ENCODE results near the gene MMP1. TPM values are rescaled to one million over a fixed set of nuclear protein-coding genes. Genes with fewer than 3 reads are reported as not detected.

Gene MMP1
- total RNA-seq, 1 experiment from 2014 or later = 33.5 TPM

DNA sequence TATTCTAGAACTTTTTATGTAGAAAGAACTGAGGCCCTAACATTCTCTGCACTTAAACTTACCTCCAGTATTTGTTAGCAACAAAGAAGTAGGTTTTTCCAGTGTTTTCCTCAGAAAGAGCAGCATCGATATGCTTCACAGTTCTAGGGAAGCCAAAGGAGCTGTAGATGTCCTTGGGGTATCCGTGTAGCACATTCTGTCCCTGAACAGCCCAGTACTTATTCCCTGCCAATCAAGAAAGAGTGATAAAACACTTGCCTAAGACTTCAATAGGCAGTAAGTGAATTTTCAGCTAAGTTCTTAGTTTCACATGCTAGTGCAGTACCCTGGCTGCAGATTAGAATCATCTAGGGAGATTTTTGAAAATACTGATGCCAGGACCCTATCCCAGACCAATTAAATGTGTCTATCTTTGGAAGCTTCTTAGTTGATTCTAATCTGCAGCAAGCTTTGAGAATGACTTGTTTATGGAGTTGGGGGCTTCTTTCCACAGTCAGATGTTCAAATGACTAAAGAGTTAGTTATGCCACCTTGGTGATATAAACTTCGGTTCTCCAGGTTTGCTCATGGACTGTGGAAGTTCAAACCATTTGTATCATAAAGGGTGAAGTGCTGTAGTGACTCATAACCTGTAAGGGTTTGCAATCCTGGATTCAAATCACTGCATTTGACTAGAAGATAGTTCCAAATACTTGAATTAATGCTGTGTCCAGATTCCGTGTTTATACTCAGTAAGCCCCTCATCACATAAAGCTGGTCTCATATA, 6.5 kb downstream of the MMP1 start:
- DNase-seq = no peak
- no peak overlapping the region for H3K27ac Mint-ChIP-seq (ENCODE audit: unreplicated experiment)

DNA sequence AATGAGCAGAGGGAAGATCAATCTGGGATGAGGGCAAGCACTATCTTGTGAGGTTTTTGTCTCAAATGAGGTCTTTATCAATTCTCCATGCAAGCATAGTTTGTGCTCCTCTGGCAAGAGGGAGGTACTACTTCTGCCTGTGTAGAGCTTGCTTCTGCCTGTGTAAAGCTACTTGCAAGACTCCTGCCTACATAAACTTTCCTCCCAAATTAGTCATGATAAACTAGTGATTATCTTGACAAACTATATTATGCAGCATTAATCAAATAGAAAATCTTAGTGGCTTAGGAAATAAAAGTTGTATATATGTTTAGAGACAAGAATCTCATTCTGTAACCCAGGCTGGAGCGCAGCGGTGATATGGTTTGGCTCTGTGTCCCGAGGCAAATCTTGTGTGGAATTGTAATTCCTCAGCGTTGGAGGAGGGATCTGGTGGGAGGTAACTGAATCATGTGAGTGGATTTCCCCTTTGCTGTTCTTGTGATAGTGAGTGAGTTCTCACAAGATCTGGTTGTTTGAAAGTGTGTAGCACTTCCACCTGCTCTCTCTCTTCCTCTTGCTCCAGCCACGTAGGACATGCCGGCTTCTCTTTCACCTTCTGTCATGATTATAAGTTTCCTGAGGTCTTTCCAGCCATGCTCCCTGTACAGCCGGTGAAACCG, 9.5 kb downstream of the MMP1 start:
- no peak for DNase-seq
- peaks cover 12% of the 10 kb centered on the region for H3K27me3 Mint-ChIP-seq (ENCODE audit: unreplicated experiment)
- no peaks in the 10 kb centered on the region for H3K36me3 Mint-ChIP-seq (ENCODE audit: insufficient read depth, unreplicated experiment)
- H3K4me3 Mint-ChIP-seq (ENCODE audit: low read depth, unreplicated experiment) = no peak overlapping the region
- CTCF ChIA-PET = no interaction called here
- TF ChIP-seq, protein P1, sequence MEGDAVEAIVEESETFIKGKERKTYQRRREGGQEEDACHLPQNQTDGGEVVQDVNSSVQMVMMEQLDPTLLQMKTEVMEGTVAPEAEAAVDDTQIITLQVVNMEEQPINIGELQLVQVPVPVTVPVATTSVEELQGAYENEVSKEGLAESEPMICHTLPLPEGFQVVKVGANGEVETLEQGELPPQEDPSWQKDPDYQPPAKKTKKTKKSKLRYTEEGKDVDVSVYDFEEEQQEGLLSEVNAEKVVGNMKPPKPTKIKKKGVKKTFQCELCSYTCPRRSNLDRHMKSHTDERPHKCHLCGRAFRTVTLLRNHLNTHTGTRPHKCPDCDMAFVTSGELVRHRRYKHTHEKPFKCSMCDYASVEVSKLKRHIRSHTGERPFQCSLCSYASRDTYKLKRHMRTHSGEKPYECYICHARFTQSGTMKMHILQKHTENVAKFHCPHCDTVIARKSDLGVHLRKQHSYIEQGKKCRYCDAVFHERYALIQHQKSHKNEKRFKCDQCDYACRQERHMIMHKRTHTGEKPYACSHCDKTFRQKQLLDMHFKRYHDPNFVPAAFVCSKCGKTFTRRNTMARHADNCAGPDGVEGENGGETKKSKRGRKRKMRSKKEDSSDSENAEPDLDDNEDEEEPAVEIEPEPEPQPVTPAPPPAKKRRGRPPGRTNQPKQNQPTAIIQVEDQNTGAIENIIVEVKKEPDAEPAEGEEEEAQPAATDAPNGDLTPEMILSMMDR (IDR thresholded peaks at IDR 0.05; ENCODE audit: unreplicated experiment) = no peak
- no TSS peak for BruUV-seq (replicated peaks)
- H3K27ac Mint-ChIP-seq (ENCODE audit: unreplicated experiment) = no peak overlapping the region
- intact Hi-C loops (cut with micrococcal nuclease; ENCODE audit: unreplicated experiment) = no loop called here
- no peaks in the 10 kb centered on the region for H3K9me3 Mint-ChIP-seq (ENCODE audit: low read depth, unreplicated experiment)
- no peaks in the 10 kb centered on the region for H3K4me1 Mint-ChIP-seq (ENCODE audit: low read depth, unreplicated experiment)

More for the DNA sequence above, 6.5 kb downstream of the MMP1 start:
- Mint-ChIP-seq H3K4me1 (ENCODE audit: low read depth, unreplicated experiment) (no peaks in the 10 kb centered on the region), H3K36me3 (ENCODE audit: insufficient read depth, unreplicated experiment) (no peaks in the 10 kb centered on the region), H3K4me3 (ENCODE audit: low read depth, unreplicated experiment) (no peak overlapping the region), H3K9me3 (ENCODE audit: low read depth, unreplicated experiment) (no peaks in the 10 kb centered on the region), H3K27me3 (ENCODE audit: unreplicated experiment) (no peaks in the 10 kb centered on the region)
- no TSS peak for BruUV-seq (replicated peaks)
- CTCF ChIA-PET = no interaction called here
- TF ChIP-seq, protein P1 (IDR thresholded peaks at IDR 0.05; ENCODE audit: unreplicated experiment) = no peak
- intact Hi-C loops (cut with micrococcal nuclease; ENCODE audit: unreplicated experiment) = no loop called here

DNA sequence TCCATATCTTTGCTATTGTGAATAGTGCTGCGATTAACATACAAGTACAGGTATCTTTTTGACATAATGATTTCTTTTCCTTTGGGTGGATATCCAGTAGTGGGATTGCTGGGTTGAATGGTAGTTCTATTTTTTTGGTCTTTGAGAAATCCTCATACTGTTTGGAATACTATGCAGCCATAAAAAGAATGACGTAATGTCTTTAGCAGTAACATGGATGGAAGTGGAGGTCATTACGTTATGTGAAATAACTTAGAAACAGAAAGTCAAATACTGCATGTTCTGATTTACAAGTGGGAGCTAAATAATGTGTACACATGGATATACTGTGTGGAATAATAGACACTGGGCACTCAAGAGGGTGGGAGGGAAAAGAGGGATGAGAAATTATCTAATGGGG, 13.6 kb downstream of the MMP1 start:
- intact Hi-C loops (cut with micrococcal nuclease; ENCODE audit: unreplicated experiment) = loop anchor here (5.0 kb wide), 1 partner anchor 52 kb away; no protein-coding TSS in a partner anchor
- Mint-ChIP-seq H3K27me3 (ENCODE audit: unreplicated experiment) (peaks cover 12% of the 10 kb centered on the region), H3K4me3 (ENCODE audit: low read depth, unreplicated experiment) (no peak overlapping the region), H3K27ac (ENCODE audit: unreplicated experiment) (no peak overlapping the region), H3K9me3 (ENCODE audit: low read depth, unreplicated experiment) (no peaks in the 10 kb centered on the region), H3K4me1 (ENCODE audit: low read depth, unreplicated experiment) (peaks cover 11% of the 10 kb centered on the region), H3K36me3 (ENCODE audit: insufficient read depth, unreplicated experiment) (no peaks in the 10 kb centered on the region)
- BruUV-seq (replicated peaks) = no TSS peak
- TF ChIP-seq, protein P1 (IDR thresholded peaks at IDR 0.05; ENCODE audit: unreplicated experiment) = no peak
- DNase-seq = no peak
- CTCF ChIA-PET = interaction anchor here (0.6 kb wide), 1 partner anchor 384 kb away, joined by 3 read pairs; no protein-coding TSS in a partner anchor

DNA sequence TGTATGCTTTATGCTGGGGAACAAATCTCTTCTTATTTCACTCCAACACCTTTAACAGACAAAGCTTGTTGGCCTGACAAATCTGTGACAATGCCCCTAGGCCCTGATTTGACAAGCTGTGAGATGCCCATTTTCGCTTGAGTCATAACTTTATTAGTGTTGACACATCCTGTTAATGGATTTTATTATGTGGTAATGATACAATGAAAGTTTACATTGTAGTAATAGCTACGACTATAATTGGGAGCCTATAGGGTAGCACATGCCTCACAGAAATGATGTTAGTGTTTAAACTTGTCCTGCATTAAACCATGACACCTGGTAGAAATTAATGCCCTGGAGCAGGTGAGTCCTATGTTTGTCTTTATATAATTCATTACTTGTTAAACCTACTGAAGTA, 14.2 kb downstream of the MMP1 start:
- no peaks in the 10 kb centered on the region for H3K36me3 Mint-ChIP-seq (ENCODE audit: insufficient read depth, unreplicated experiment)
- no peak for DNase-seq
- H3K27ac Mint-ChIP-seq (ENCODE audit: unreplicated experiment) = no peak overlapping the region
- intact Hi-C loops (cut with micrococcal nuclease; ENCODE audit: unreplicated experiment) = loop anchor here (5.0 kb wide), 1 partner anchor 51 kb away; no protein-coding TSS in a partner anchor
- H3K4me3 Mint-ChIP-seq (ENCODE audit: low read depth, unreplicated experiment) = no peak overlapping the region
- peaks cover 11% of the 10 kb centered on the region for H3K4me1 Mint-ChIP-seq (ENCODE audit: low read depth, unreplicated experiment)
- H3K9me3 Mint-ChIP-seq (ENCODE audit: low read depth, unreplicated experiment) = no peaks in the 10 kb centered on the region
- TF ChIP-seq, protein P1 (IDR thresholded peaks at IDR 0.05; ENCODE audit: unreplicated experiment) = no peak
- no TSS peak for BruUV-seq (replicated peaks)
- CTCF ChIA-PET = interaction anchor here (0.6 to 1.0 kb wide), 2 partner anchors 10 to 384 kb away, joined by 3 read pairs; no protein-coding TSS in a partner anchor
- H3K27me3 Mint-ChIP-seq (ENCODE audit: unreplicated experiment) = peaks cover 12% of the 10 kb centered on the region
